ENCODE measurements around the gene EPS8L1.
"Not testable (repeated sequence)": the region's sequence is repeated elsewhere in the genome, so short reads cannot be mapped to it uniquely, and the experiment has no call there.

The EPS8L1 gene

DNA sequence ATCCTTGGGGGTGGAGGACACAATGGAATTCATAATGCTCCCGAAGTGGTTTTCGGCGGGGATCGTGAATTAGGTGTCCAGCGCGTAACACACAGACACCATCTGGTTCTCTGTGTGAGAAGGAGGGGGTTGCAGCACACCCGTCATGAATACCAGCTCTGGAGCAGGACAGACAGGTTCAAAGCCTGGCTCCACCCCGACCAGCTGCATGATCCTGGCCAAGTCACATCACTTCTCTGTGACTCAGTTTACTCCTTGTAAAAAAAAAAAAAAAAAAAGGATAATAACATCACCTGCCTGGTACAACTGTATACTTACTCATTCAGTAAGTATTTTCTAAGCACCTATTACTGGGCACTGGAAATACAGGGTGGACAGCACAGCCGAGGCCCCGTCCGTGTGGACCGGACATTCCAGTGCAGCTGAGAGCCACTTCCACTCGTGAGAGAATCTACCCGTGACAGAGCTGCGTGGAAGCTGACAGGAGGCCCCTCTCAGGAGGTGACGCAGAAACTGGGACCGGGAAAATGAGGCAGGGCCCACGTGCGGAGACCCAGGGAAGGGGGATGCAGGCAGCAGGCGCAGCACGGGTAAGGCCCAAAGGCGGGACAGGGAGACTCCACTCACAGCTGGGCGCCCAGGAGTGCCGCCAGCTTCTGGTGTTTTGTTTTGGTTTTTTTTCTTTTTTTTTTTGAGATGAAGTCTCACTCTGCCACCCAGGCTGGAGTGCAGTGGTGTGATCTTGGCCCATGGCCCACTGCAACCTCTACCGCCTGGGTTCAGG lies 24.7 kb upstream of the EPS8L1 start:
- no peak for DNase-seq (ENCODE audit: low spot score)

DNA sequence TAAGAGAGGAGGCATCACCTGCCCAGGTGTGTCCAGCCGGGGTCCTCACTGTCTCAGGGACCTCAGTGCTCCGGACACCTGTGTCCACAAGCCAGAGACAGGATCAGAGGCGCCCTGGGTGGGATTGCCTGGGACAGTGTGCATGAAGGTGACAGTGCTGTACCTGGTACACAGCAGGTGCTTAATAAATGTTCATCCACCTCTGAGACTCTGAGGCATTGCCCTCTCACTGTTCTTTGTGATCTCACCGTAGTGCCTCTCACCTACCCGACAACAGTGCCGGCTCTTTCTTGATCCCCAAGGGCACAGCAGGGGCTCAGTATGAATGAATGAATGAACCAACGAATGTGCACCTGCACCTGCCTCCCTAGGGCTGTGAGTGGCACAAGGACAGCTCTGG lies 21.9 kb upstream of the EPS8L1 start:
- DNase-seq (ENCODE audit: low spot score) = no peak

DNA sequence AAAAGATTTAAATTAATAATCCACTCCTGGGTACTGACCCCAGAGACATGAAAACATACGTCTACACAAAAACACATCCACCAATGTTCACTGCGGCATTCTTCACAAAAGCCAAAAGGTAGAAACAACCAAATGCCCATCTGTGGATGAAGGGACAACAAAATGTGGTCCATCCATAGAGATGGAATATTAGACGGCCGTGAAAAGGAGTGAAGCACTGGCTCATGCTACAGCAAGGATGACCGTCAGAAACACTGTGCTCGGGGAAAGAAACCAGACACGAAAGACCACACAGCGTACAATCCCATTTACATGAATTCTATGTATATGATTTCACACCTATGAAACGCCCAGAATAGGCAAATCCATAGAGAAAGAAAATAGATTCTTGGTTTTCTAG lies 18.8 kb upstream of the EPS8L1 start:
- no peak for DNase-seq (ENCODE audit: low spot score)

DNA sequence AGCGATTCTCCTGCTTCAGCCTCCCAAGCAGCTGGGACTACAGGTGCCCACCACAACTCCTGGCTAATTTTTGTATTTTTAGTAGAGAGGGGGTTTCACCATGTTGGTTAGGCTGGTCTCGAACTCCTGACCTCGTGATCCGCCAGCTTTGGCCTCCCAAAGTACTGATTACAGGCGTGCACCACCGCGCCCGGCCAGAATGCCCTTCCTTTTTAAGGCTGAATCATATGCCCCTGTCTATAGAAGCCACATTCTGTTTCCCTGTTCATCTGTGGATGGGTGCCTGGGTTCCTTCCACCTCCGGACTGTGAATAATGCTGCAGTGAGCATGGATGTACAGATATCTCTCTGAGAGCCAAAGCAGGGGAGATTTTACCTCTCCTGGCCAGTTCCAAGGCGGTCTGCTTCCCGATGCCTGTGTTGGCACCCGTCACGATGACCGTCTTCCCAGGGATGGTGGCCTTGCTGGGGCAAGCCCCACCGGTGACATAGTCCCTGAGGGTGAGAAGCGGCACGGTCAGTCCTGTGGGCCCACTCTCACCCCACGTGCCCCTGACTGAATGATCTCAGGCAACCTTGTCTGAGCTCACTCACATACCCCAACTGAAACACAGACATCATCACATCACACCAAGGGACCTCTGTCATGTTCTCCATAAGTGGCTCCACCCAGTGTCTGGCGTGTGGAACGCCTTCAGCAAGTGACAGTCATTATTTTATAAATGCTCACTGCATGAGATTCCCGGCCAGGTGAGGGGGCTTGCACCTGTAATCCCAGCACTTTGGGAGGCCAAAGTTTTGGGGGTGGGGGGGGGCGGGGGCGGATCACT lies 16.7 kb upstream of the EPS8L1 start:
- DNase-seq (ENCODE audit: low spot score) = no peak

DNA sequence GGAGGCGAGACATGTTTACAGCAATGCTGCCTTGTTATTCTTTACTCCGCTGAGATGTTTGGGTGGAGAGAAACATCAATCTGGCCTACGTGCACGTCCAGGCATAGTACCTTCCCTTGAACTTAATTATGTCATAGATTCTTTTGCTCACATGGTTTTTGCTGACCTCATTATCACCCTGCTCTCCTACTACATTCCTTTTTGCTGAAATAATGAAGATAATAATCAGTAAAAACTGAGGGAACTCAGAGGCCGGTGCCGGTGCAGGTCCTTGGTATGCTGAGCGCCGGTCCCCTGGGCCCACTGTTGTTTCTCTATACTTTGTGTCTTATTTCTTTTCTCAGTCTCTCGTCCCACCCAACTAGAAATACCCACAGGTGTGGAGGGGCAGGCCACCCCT lies 15.4 kb upstream of the EPS8L1 start:
- not testable (repeated sequence) for DNase-seq (ENCODE audit: low spot score)

DNA sequence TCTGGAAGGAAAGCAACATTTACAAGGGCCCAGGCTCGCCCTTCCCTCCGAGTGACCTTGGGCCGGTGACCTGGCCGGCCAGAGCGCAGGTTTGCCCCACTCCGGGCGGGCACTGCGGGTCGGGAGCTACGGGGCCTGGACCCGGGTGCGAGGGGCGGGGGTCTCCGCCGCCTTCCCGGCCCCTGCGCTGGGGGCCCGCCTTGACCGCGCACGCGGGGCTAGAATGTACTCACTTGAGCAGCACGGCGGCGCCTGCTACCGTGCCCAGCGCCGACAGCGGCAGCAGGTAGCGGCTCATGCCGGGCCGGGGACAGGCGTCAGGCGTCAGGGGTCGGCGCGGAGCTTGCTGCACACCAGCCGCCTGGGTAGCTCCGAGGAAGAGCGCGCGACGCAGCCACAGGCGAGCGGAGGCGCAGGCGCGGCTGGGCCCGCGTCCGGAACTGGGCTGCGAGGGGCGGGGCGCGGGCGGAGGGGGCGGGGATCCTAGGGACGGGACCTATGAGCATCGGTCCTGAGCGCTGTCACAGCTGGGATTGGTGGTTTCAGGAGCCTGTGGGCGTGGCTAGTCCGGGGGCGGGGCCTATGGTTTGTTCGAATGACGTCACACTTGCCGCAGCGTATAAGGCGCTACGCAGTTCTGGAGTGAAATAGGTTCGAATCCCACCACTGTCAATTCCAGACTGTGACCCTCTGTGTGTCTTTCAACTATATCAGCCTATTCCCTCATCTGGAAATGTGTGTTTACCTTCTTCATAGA lies 12.8 kb upstream of the EPS8L1 start, which contains the start of gene RDH13:
Gene RDH13 (minus strand): TSS at position 414 of the 757 bp plus-strand sequence. CDS start 116 bp downstream, at position 298.
- peak; percentile 96 for DNase-seq (ENCODE audit: low spot score)

DNA sequence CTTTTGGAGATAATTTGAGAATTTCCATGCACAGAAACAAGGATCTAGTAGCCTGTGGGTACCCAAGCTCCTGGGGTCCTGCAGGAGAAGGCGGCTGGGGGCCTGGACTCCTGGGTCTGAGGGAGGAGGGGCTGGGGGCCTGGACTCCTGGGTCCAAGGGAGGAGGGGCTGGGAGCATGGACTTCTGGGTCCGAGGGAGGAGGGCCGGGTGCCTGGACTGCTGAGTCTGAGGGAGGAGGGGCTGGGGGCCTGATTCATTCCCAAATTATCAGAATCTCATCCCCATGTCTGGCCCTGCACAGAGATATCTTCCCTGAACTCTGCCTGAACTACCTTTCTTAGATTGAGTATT lies 12.2 kb upstream of the EPS8L1 start:
- DNase-seq (ENCODE audit: low spot score) = no peak

DNA sequence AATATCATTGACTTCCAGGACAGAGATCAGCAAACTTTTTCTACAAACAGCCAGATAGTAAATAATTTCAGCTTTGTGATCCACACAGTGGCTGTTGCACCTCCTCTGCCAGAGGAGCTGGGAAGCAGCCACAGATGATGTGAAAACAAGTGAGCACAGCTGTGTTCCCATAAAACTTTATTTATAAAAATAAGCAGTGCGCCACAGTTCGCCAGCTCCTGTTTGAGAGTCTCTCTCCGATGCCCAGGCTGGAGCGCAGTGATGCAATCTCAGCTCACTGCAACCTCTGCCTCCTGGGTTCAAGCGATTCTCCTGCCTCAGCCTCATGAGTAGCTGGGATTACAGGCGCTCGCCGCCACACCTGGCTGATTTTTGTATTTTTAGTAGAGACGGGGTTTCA lies 10.2 kb upstream of the EPS8L1 start:
- not testable (repeated sequence) for DNase-seq (ENCODE audit: low spot score)

DNA sequence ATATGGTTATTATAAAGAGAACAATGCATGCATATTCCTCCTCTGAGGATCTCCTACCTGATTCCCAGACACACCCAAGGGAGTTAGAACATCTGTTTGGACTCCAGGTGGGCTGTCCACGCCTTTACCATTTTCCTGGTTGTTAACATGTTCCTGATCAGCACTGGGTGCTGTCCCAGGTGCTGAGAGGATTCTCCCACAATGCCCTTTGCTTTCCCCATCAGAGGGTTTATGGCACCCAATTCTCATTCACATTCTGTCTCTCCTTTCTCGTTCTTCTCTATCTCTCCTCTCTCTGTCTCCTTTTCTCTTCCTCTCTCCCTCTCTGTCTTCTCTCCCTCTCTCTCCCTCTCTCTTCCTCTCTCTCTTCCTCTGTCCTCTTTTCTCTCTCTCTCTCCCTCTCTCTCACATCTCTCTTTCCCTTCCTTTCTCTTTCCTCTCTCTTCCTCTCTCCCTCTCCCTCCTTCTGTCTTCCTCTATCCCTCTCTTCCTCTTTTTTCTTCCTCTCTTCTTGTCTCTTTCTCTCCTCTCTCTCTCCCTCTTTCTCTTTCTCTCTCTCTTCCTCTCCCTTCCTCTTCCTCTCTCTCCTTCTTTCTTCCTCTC lies 9.5 kb upstream of the EPS8L1 start:
- DNase-seq (ENCODE audit: low spot score) = no peak

DNA sequence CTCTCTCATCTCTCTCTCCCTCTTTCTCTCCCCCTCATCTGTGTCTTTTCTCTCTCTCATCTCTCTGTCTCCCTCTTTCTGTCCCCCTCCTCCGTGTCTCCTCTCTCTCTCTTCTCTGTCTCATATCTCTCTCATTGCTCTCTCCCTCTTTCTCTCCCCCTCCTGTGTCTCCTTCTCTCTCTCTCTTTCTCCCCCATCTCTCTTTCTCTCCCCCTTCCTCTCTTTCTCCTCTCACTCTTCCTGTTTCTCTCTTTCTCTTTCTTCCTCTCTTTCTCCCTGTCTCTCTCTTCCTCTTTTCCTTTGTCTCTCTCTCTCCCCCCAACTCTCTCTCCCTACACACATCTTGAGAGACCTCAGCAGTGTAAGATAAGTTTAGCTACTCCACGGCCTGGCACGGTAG lies 7.8 kb upstream of the EPS8L1 start:
- no peak for DNase-seq (ENCODE audit: low spot score)

DNA sequence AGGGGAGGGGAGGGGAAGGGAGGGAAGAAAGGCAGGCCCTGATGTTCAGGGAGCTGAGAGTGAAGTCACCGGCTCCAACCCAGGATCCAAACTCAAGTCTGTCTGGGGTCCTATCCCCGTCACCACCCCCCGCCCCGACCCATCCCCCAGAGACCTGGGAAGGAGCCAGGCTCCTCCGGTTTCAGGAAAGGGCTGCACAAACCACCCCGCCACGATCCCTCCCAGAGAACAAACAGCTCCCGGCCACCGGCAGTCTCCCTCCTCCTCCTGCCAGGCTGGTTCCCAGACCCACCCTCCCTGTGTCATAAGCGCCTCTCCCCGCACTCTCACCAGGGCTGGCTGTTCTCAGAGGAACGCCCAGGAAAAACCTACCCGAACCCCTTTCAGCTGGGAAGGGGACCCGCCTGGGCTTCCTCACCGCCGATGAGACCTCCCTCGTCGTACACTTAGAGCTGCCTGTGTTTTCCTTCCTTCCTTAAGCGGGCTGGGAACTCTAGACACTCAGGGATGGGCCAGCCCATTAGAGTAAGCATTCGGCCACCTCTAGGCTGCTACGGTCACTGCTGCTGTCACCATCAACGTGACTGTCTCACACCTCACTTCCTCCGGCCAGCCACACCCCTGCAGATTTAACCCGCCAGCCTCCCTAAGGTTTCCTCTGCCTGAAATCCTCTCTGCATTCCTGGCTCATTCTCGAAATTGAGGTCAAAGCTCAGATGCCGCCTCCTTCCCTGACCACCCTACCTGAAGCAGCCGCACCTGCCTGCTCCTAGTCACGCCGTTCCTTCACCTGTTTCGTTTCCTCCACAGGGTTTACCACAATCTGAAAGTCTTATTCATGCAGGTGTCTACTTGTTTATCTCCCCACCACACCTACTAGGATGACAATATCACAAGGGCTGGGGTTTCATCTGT lies 6.5 kb upstream of the EPS8L1 start:
- no peak for DNase-seq (ENCODE audit: low spot score)

DNA sequence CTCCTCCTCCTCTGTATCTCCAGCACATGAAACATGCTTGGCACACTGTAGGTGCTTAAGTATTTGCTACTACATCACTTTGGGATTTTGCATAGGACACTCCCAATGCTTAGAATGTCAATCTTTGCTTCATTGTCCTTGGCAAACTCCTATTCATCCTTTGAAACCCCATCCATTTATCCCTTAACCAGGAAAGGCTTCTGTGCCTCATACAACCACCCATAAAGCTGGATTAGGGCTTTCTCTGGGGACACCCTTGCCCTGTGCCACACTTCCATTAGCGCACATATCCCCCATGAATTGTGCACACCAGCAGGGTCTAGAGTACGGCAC lies 5.8 kb upstream of the EPS8L1 start:
- no peak for DNase-seq (ENCODE audit: low spot score)

DNA sequence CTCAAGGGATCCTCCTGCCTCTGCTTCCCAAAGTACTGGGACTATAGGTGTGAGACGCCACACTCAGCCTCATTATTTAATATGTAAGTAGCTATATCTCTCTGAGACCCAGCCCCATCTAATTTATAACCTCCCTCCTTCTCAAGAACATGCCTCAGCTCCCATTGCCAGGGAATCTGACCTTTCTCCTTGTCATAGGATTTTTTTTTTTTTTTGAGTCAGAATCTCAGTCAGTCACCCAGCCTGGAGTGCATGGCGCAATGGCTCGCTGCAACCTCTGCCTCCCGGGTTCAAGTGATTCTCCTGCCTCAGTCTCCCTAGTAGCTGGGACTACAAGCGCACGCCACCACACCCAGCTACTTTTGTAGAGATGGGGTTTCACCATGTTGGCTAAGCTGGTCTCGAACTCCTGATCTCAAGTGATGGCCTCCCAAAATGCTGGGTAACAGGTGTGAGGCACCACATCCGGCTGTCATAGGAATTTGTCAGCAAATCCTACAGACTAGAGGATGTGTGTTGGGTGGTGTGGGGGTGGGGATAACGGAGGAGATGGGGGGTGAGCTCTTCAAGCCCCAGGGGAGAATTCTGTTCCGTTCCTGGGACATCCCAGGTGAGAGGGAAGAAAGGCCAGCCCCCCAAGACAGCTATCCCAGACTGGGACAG lies 5.1 kb upstream of the EPS8L1 start:
- no peak for DNase-seq (ENCODE audit: low spot score)

DNA sequence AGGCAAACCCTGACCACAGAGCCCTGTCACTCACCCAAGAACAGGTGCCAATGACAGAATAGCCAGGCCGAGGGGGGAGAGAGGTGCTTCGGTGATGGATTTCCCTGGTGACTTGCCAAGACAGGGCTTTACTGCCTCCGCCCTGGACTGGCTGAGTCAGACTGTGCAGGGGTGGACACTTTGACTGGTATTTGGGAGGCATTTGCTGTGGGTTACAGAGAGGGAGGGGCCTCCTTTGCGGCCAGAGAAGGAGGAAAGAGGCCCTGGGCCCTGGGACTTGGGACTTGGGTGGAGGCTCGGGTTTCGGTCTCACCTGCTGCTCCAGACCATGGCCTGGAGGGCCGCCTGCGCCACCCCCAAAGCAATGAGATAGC lies 4.6 kb upstream of the EPS8L1 start:
- no peak for DNase-seq (ENCODE audit: low spot score)

DNA sequence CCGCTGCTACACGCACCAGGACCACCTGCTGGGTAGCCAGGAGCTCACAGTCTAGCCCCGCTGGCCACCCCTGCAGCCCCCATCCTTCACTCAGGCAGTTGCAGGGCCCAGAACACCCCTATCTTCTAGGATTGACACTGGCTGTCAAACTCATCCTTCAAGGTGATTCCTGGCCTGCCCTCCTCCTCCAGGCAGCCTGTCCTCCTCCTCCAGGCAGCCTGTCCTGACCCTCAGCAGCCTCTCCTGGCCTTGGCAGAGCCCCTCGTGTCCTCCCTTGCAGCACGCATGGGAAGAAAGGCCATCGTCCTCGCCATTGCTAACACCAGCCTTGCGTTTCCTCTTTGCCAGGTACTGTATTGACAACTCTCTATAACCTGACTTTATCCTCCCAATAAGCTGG lies 3.8 kb upstream of the EPS8L1 start:
- DNase-seq (ENCODE audit: low spot score) = no peak

DNA sequence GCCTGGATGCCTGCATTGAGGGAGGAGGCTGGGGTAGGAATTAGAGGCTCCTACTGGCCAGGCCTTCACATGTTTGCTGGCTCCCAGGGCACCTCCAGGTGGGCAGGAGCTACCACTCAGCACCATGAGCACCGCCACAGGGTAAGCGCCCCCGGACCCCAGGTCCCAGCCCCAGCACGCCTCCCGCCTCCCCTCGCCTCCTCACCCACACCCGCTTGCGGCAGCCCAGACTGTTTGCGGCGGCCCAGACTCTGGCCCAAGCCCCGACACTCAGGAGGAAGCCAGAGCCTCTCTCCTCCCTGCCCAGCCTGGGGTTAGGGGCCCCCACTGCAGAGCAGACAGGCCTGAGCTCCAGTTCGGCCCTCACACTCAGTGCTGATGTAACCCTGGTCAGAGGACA lies 652 bp downstream of the EPS8L1 start:
- no peak for DNase-seq (ENCODE audit: low spot score)

DNA sequence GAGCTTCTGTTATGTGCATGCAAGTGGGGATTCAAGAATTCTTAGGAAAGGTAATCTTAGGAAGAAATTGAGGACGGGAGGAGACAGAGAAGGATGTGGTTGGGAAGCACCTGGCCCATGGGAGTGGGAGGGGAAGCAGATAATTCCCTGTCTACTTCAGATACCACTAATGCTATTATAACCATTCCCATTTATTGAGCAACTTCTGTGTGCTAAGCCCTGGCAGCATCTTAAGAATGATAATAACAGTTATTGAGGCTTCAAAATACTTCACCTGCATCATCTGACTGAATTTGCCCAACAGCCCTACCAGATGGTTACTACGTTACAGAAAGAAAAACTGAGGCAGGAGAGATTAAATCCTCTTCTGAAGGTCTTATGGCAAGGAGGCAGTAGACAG lies 1.4 kb downstream of the EPS8L1 start:
- no peak for DNase-seq (ENCODE audit: low spot score)

DNA sequence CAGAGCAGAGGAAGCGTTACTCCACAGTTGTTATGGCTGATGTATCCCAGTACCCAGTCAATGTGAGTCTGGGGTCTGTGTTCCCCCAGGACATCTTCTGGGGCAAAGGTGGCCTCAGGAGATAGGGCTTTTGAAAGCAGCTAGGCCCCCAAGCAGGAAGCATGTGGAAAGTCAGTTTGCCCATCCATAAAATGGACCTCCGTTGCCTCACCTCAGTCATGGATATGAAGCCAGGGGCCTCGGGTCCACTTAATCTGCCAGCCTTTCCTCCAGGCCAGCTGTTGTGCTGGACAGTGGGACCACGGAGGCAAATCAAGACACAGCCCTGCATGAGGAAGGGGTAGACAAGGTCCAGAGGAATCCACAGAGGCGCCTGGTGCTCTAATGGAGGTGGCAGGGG lies 3.3 kb downstream of the EPS8L1 start:
- no peak for DNase-seq (ENCODE audit: low spot score)

DNA sequence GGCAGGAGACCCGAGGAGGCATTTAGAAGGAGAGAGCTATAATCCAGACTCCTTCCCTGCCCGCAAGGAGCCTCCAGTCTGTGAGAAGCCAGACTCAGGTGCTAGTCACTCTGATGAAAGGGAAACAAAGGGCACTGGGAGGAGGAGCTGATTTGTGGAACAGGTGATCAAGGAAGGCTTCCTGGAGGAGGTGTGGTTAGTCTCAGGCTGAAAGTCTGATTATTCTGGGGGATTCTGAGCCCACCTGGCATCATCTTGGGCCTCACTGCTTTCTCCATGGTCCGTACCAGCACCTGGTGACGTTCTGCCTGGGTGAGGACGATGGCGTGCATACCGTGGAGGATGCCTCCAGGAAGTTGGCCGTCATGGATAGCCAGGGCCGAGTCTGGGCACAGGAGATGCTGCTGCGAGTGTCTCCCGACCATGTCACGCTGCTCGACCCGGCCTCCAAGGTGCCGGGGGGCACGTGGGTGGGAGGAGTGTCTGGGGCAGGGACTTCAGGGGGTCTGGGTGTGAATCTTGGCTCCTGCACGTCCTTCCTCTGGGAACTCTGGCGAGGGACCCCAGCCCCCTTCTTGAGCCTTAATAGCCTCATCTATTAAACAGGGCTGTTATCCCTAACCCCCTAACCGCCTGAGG lies 3.9 kb downstream of the EPS8L1 start:
- no peak for DNase-seq (ENCODE audit: low spot score)
